ENCODE results near the gene IL20. TPM values are rescaled to one million over a fixed set of nuclear protein-coding genes. Genes with fewer than 3 reads are reported as not detected.

The IL20 gene
- total and polyA plus RNA-seq, 2 of the 13 experiments (the other 11 are each of a cell fraction or from before 2014, with no cell fraction given) = 0.05 TPM; not detected in 1

GRCh38 chr1:206908038-206908437, 42.6 kb downstream of the IL20 start:
- Histone ChIP-seq H3K9ac (ENCODE audit: insufficient read depth, low read depth, low read length) (no peak overlapping the region), H3K4me3 (replicated peaks in 1 of 3; ENCODE audit: insufficient read depth in 1 of 3, low read depth in 2 of 3, low read length in 3 of 3) (no peak overlapping the region), H3K79me2 (ENCODE audit: insufficient read depth, low read length) (no peaks in the 10 kb centered on the region), H3K27me3 (ENCODE audit: control insufficient read depth in 1 of 2, insufficient read depth in 2 of 2, low read length in 2 of 2) (peaks cover 4 to 32% of the 10 kb centered on the region in 2 experiments; a peak in 4 of 5 replicates), H3K4me2 (ENCODE audit: low read depth, low read length) (no peak overlapping the region), H2AFZ (ENCODE audit: low read length) (no peak overlapping the region), H3K4me1 (ENCODE audit: insufficient read depth, low read length) (no peaks in the 10 kb centered on the region), H4K20me1 (ENCODE audit: insufficient read depth, low read length) (no peaks in the 10 kb centered on the region), H3K9me3 (ENCODE audit: low read length) (no peaks in the 10 kb centered on the region), H3K36me3 (replicated peaks in 1 of 2; ENCODE audit: control insufficient read depth in 1 of 2, insufficient read depth in 2 of 2, low read length in 2 of 2) (no peaks in the 10 kb centered on the region), H3K27ac (ENCODE audit: extremely low read length, insufficient read depth, low read length) (no peak overlapping the region)
- CTCF ChIA-PET (ENCODE audit: low intra/inter-chr PET ratio, low total read pairs) = no interaction called here
- WGBS (ENCODE audit: low lambda C conversion rate) = 50% methylated on average over 10 of the region's 10 CpGs
- intact Hi-C loops (cut with micrococcal nuclease; ENCODE audit: unreplicated experiment) (no loop called here), in situ Hi-C loops (cut with HindIII; ENCODE audit: extremely low pct_ligation_motif_present, low pct_unique_long_range_greater_than_20kb) (loop anchor here (25.0 kb wide), 1 partner anchor 271 kb away; the partner anchor contains the start of gene DYRK3)
- TF ChIP-seq TAF15 (IDR thresholded peaks at IDR 0.05; ENCODE audit: low read depth, low read length, poor library complexity, severe bottlenecking) (no peak), ZNF720 (CRISPR knock-in tag; IDR thresholded peaks at IDR 0.05) (no peak), NFRKB (IDR thresholded peaks at IDR 0.05) (no peak)
- BruUV-seq (replicated peaks) = no TSS peak
- ATAC-seq = no peak
- FAIRE-seq = no peak
- POLR2A ChIA-PET = no interaction called here
- DNase-seq (ENCODE audit: low spot score) = no peak

GRCh38 chr1:206909161-206909882, 43.9 kb downstream of the IL20 start:
- 3% methylated on average over 20 of the region's 69 CpGs for WGBS (ENCODE audit: low lambda C conversion rate)
- Histone ChIP-seq H2AFZ (ENCODE audit: low read length) (no peak overlapping the region), H3K36me3 (replicated peaks in 1 of 2; ENCODE audit: control insufficient read depth in 1 of 2, insufficient read depth in 2 of 2, low read length in 2 of 2) (no peaks in the 10 kb centered on the region), H3K9ac (ENCODE audit: insufficient read depth, low read depth, low read length) (no peak overlapping the region), H3K4me3 (replicated peaks in 1 of 3; ENCODE audit: insufficient read depth in 1 of 3, low read depth in 2 of 3, low read length in 3 of 3) (peak overlapping the region; percentile 40 to 61 (median 42); a peak in 4 of 6 replicates), H3K27me3 (ENCODE audit: control insufficient read depth in 1 of 2, insufficient read depth in 2 of 2, low read length in 2 of 2) (peaks cover 4 to 38% of the 10 kb centered on the region in 2 experiments; a peak in 4 of 5 replicates), H3K4me2 (ENCODE audit: low read depth, low read length) (peak overlapping the region; percentile 63), H3K4me1 (ENCODE audit: insufficient read depth, low read length) (no peaks in the 10 kb centered on the region), H4K20me1 (ENCODE audit: insufficient read depth, low read length) (no peaks in the 10 kb centered on the region), H3K9me3 (ENCODE audit: low read length) (no peaks in the 10 kb centered on the region), H3K79me2 (ENCODE audit: insufficient read depth, low read length) (no peaks in the 10 kb centered on the region), H3K27ac (ENCODE audit: extremely low read length, insufficient read depth, low read length) (no peak overlapping the region)
- in situ Hi-C loops (cut with HindIII; ENCODE audit: extremely low pct_ligation_motif_present, low pct_unique_long_range_greater_than_20kb) = loop anchor here (25.0 kb wide), 1 partner anchor 272 kb away; the partner anchor contains the start of gene DYRK3
- ChIA-PET CTCF (ENCODE audit: low intra/inter-chr PET ratio, low total read pairs) (no interaction called here), POLR2A (no interaction called here)
- DNase-seq (ENCODE audit: low spot score) (no peak), FAIRE-seq (no peak), ATAC-seq (peak; percentile 65)
- BruUV-seq (replicated peaks) = no TSS peak
- intact Hi-C loops (cut with micrococcal nuclease; ENCODE audit: unreplicated experiment) = no loop called here
- TF ChIP-seq, protein P1, sequence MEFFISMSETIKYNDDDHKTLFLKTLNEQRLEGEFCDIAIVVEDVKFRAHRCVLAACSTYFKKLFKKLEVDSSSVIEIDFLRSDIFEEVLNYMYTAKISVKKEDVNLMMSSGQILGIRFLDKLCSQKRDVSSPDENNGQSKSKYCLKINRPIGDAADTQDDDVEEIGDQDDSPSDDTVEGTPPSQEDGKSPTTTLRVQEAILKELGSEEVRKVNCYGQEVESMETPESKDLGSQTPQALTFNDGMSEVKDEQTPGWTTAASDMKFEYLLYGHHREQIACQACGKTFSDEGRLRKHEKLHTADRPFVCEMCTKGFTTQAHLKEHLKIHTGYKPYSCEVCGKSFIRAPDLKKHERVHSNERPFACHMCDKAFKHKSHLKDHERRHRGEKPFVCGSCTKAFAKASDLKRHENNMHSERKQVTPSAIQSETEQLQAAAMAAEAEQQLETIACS (CRISPR knock-in tag; IDR thresholded peaks at IDR 0.05) = 0 out of 2 replicates have a peak, but pooled peaks have one; percentile 31
- TF ChIP-seq REPIN1 (CRISPR knock-in tag; IDR thresholded peaks at IDR 0.05; ENCODE audit: borderline replicate concordance, low read depth) (no peak), GABPB1 (CRISPR knock-in tag; IDR thresholded peaks at IDR 0.05) (no peak), CREM (IDR thresholded peaks at IDR 0.05) (no peak), CREM (CRISPR knock-in tag; IDR thresholded peaks at IDR 0.05) (no peak)
- TF ChIP-seq, protein P2, sequence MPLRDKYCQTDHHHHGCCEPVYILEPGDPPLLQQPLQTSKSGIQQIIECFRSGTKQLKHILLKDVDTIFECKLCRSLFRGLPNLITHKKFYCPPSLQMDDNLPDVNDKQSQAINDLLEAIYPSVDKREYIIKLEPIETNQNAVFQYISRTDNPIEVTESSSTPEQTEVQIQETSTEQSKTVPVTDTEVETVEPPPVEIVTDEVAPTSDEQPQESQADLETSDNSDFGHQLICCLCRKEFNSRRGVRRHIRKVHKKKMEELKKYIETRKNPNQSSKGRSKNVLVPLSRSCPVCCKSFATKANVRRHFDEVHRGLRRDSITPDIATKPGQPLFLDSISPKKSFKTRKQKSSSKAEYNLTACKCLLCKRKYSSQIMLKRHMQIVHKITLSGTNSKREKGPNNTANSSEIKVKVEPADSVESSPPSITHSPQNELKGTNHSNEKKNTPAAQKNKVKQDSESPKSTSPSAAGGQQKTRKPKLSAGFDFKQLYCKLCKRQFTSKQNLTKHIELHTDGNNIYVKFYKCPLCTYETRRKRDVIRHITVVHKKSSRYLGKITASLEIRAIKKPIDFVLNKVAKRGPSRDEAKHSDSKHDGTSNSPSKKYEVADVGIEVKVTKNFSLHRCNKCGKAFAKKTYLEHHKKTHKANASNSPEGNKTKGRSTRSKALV (CRISPR knock-in tag; IDR thresholded peaks at IDR 0.05) = peak; percentile 85
- TF ChIP-seq, protein P3, sequence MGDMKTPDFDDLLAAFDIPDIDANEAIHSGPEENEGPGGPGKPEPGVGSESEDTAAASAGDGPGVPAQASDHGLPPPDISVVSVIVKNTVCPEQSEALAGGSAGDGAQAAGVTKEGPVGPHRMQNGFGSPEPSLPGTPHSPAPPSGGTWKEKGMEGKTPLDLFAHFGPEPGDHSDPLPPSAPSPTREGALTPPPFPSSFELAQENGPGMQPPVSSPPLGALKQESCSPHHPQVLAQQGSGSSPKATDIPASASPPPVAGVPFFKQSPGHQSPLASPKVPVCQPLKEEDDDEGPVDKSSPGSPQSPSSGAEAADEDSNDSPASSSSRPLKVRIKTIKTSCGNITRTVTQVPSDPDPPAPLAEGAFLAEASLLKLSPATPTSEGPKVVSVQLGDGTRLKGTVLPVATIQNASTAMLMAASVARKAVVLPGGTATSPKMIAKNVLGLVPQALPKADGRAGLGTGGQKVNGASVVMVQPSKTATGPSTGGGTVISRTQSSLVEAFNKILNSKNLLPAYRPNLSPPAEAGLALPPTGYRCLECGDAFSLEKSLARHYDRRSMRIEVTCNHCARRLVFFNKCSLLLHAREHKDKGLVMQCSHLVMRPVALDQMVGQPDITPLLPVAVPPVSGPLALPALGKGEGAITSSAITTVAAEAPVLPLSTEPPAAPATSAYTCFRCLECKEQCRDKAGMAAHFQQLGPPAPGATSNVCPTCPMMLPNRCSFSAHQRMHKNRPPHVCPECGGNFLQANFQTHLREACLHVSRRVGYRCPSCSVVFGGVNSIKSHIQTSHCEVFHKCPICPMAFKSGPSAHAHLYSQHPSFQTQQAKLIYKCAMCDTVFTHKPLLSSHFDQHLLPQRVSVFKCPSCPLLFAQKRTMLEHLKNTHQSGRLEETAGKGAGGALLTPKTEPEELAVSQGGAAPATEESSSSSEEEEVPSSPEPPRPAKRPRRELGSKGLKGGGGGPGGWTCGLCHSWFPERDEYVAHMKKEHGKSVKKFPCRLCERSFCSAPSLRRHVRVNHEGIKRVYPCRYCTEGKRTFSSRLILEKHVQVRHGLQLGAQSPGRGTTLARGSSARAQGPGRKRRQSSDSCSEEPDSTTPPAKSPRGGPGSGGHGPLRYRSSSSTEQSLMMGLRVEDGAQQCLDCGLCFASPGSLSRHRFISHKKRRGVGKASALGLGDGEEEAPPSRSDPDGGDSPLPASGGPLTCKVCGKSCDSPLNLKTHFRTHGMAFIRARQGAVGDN (CRISPR knock-in tag; IDR thresholded peaks at IDR 0.05) = peak; percentile 36
